K562 (cell line): ENCODE data around the gene IFI27L2. TPM values are rescaled to one million over a fixed set of nuclear protein-coding genes. Genes with fewer than 3 reads are reported as not detected.

Experiments used
- ATAC-seq: fragments of 200-7000 bp; cut with Tn5 transposase; 3 replicates; pipeline ENCODE4 v1.9.1; 2020; ENCODE audit warnings: moderate library complexity
- BruUV-seq: library from RNA; stranded (reverse); fragments of 400-500 nt; replicated peaks from 2 replicates; lab custom pipeline; 2021; lab: Mats Ljungman, UMichigan
- CTCF ChIA-PET: fragments of 300-600 bp; formaldehyde crosslinking; extraction: SDS; loops from one replicate; lab custom pipeline; 2021; ENCODE audit warnings: low intra/inter-chr PET ratio; lab: Yijun Ruan, JAX
- POLR2A ChIA-PET: fragments of 300-600, 350-650 bp; sonication (Branson Sonifier 250); formaldehyde crosslinking; extraction: SDS; loops from one replicate; lab custom pipeline; 2021; ENCODE audit warnings: antibody characterized with exemption, inconsistent platforms; lab: Yijun Ruan, JAX
- DNase-seq, 4 experiments: peaks; one replicate each; pipeline versions ENCODE4 v3.0.0 to v3.0.0-alpha.2; 2011 to 2018; ENCODE audit warnings: low spot score in 3 of 4, mixed read lengths in 3 of 4; ENCODE audit errors: extremely low read depth in 1 of 4
- FAIRE-seq: peaks from 2 replicates; lab custom pipeline; 2011; peaks lifted over from hg19 to GRCh38; lab: Jason Lieb, UNC
- H2AFZ ChIP-seq: 2 replicates; pipeline ENCODE4 v1.6.0; 2011; ENCODE audit warnings: low read depth, low read length, control low read depth, inconsistent platforms
- H3K27ac ChIP-seq: fragments of 200-600 bp; 3 replicates; pipeline ENCODE4 v1.8.0; 2011; ENCODE audit warnings: low read depth, mild to moderate bottlenecking, control low read depth, inconsistent platforms, low read length, moderate library complexity, mixed read lengths; ENCODE audit errors: extremely low read depth
- H3K27me3 ChIP-seq, 2 experiments: fragments of 300-600 bp in 1 of 2; 2 replicates in 1 of 2; 3 replicates in 1 of 2; pipeline versions ENCODE4 v1.6.0 to v1.8.0; 2011; ENCODE audit warnings: inconsistent platforms in 2 of 2, low read length in 2 of 2, mild to moderate bottlenecking in 1 of 2, mixed read lengths in 1 of 2, moderate library complexity in 1 of 2; ENCODE audit not compliant: control insufficient read depth in 2 of 2, insufficient read depth in 2 of 2
- H3K36me3 ChIP-seq: fragments of 300-600 bp; 3 replicates; pipeline ENCODE4 v1.8.0; 2011; ENCODE audit warnings: mild to moderate bottlenecking, low read length, inconsistent platforms; ENCODE audit not compliant: control insufficient read depth, insufficient read depth
- H3K4me1 ChIP-seq, 2 experiments: fragments of 200-600 bp in 1 of 2; replicated peaks in 1 of 2; 2 replicates in 1 of 2; 3 replicates in 1 of 2; pipeline versions ENCODE4 v1.5.1 to v1.8.0; 2011; ENCODE audit warnings: inconsistent platforms in 2 of 2, low read length in 2 of 2, mild to moderate bottlenecking in 1 of 2, mixed read lengths in 1 of 2, moderate library complexity in 1 of 2; ENCODE audit not compliant: control insufficient read depth in 2 of 2, insufficient read depth in 2 of 2
- H3K4me2 ChIP-seq: 2 replicates; pipeline ENCODE4 v1.6.1; 2011; ENCODE audit warnings: low read length, control low read depth, inconsistent platforms, mixed read lengths; ENCODE audit not compliant: insufficient read depth
- H3K4me3 ChIP-seq: fragments of 200-600 bp; sonication (generic), shearing (Covaris generic); 2 replicates; pipeline ENCODE4 v1.5.1; 2016; ENCODE audit warnings: control low read depth, inconsistent platforms
- H3K79me2 ChIP-seq: fragments of 200-600 bp; 3 replicates; pipeline ENCODE4 v1.8.0; 2011; ENCODE audit warnings: low read length, inconsistent platforms; ENCODE audit not compliant: control insufficient read depth, insufficient read depth
- H3K9ac ChIP-seq, 2 experiments: 2 replicates each; pipeline versions ENCODE4 v1.6.0 to v1.6.1; 2011; ENCODE audit warnings: low read depth in 2 of 2, low read length in 2 of 2, control low read depth in 1 of 2, inconsistent platforms in 1 of 2, mild to moderate bottlenecking in 1 of 2, mixed read lengths in 1 of 2; ENCODE audit not compliant: insufficient read depth in 1 of 2
- H3K9me1 ChIP-seq: one replicate; pipeline ENCODE4 v1.6.0; 2011; ENCODE audit warnings: inconsistent platforms, mild to moderate bottlenecking, low read length, moderate library complexity; ENCODE audit not compliant: control insufficient read depth, insufficient read depth
- H3K9me3 ChIP-seq: replicated peaks from 2 replicates; pipeline ENCODE4 v1.5.1; 2011; ENCODE audit warnings: low read depth, low read length, inconsistent platforms; ENCODE audit not compliant: control insufficient read depth, insufficient read depth
- H4K20me1 ChIP-seq: replicated peaks from 2 replicates; pipeline ENCODE4 v1.6.1; 2011; ENCODE audit warnings: low read length, inconsistent platforms, mixed read lengths; ENCODE audit not compliant: control insufficient read depth, insufficient read depth
- PTTG1 ChIP-seq: fragments of 450-650 bp; IDR thresholded peaks from 2 replicates; pipeline ENCODE4 v1.6.1; 2016; ENCODE audit warnings: low read depth, mild to moderate bottlenecking, missing genetic modification characterization, missing compliant biosample characterization
- ZBTB8A ChIP-seq: fragments of 450-650 bp; IDR thresholded peaks from 2 replicates; pipeline ENCODE4 v1.6.1; 2018; ENCODE audit warnings: mild to moderate bottlenecking, moderate library complexity; ENCODE audit not compliant: partially characterized antibody
- ZNF551 ChIP-seq: fragments of 250-450 bp; sonication (Bioruptor Pico); IDR thresholded peaks from 2 replicates; pipeline ENCODE4 v1.5.0; 2021; ENCODE audit warnings: mild to moderate bottlenecking, moderate library complexity
- ZNF668 ChIP-seq: fragments of 250-450 bp; sonication (Bioruptor Pico); IDR thresholded peaks from 2 replicates; pipeline ENCODE4 v1.8.0; 2022; ENCODE audit warnings: mild to moderate bottlenecking, inconsistent platforms
- WGBS: fragments of 100-300 bp; shearing (Covaris generic); methylation state at CpG from one replicate; pipeline ENCODE4 v1.1.6; 2016; ENCODE audit warnings: low coverage, mixed read lengths; ENCODE audit not compliant: insufficient coverage; ENCODE audit errors: missing lambda C conversion rate; 5-methylcytosine and 5-hydroxymethylcytosine counted together
- in situ Hi-C: fragments of 300-500 bp; cut with MboI; formaldehyde crosslinking; loops from 4 replicates; pipeline ENCODE4 v1.15.0; 2018; ENCODE audit warnings: inconsistent platforms, mixed read lengths
- intact Hi-C: fragments of 100-400 bp; cut with micrococcal nuclease; formaldehyde crosslinking; loops from 2 replicates; pipeline ENCODE4 v1.14.2; 2022
- polyA plus RNA-seq, 8 experiments: library from polyadenylated mRNA; depleted of rRNA in 4 of 8; stranded (reverse) in 5 of 8; unstranded in 3 of 8; fragments of >200 nt; fragmentation: Nextera tagmentation in 2 of 8; fragmentation: Illumina TruSeq in 1 of 8; extraction: Ambion mirVana in 2 of 8; extraction: Trizol in 1 of 8; gene quantifications; 2 replicates each; pipeline versions ENCODE4 v1.2.1 to v1.2.3, GENCODE V29; 2011 to 2014; ENCODE audit warnings: inconsistent platforms in 1 of 8, missing spikeins in 1 of 8
- total RNA-seq, 7 experiments: library from RNA; depleted of rRNA in 6 of 7; stranded (reverse); fragments of >200 nt in 6 of 7; fragmentation: Illumina TruSeq in 2 of 7; extraction: Trizol in 2 of 7; gene quantifications; 2 replicates each; pipeline versions ENCODE4 v1.2.1 to v1.2.3, GENCODE V29; 2011 to 2021; ENCODE audit warnings: low replicate concordance in 1 of 7
- TF ChIP-seq, protein P1 (sequence below): fragments of 450-650 bp; formaldehyde crosslinking; IDR thresholded peaks from 2 replicates; pipeline ENCODE4 v1.4.0; 2020; ENCODE audit warnings: mild to moderate bottlenecking, moderate library complexity
- TF ChIP-seq, protein P2 (sequence below): fragments of 450-650 bp; IDR thresholded peaks from 2 replicates; pipeline ENCODE4 v1.6.1; 2017; ENCODE audit warnings: antibody characterized with exemption, mild to moderate bottlenecking
- TF ChIP-seq, protein P3 (sequence below), 2 experiments: fragments of 200-800 bp in 1 of 2; sonication (Bioruptor generic) in 1 of 2; sonication (generic) in 1 of 2; formaldehyde crosslinking in 1 of 2; IDR thresholded peaks in 1 of 2; conservative IDR thresholded peaks in 1 of 2; 2 replicates each; pipeline versions ENCODE4 v1.5.0 to v1.6.1; 2016 to 2020; ENCODE audit warnings: missing compliant biosample characterization in 1 of 2, missing genetic modification characterization in 1 of 2, missing genetic modification reagents in 1 of 2
- TF ChIP-seq, protein P4 (sequence below), 2 experiments: fragments of 250-450 bp in 1 of 2; fragments of 450-650 bp in 1 of 2; sonication (Bioruptor Pico) in 1 of 2; IDR thresholded peaks; 2 replicates each; pipeline versions ENCODE4 v1.6.1 to v1.8.0; 2016 to 2021; ENCODE audit warnings: mild to moderate bottlenecking in 2 of 2, moderate library complexity in 2 of 2, missing compliant biosample characterization in 1 of 2, missing genetic modification characterization in 1 of 2
- TF ChIP-seq, protein P5 (sequence below): fragments of 250-450 bp; sonication (Bioruptor Pico); IDR thresholded peaks from 2 replicates; pipeline ENCODE4 v1.8.0; 2022; ENCODE audit warnings: moderate library complexity, mild to moderate bottlenecking, inconsistent platforms

Gene IFI27L2
- total and polyA plus RNA-seq, 9 of the 15 experiments (the other 6 are each of a cell fraction or from before 2014, with no cell fraction given): 1.0 to 9.3 (median 4.1) TPM

DNA sequence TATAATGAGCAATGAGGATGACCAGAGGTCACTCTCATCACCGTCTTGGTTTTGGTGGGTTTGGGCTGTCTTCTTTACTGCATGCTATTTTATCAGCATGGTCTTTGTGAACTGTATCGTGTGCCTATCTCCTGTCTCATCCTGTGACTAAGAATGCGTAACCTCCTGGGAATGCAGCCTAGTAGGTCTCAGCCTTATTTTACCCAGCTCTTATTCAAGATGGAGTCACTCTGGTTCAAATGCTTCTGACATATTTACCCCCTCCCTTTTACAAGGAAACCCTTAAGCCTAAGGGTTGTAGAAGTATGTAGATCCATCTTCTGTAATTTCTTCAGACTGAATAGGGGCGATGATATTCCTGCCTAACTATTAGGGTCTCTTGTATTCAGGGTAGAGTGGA, 39.9 kb downstream of the IFI27L2 start:
- CTCF ChIA-PET: no interaction called here
- no peak for ATAC-seq
- Histone ChIP-seq H3K4me3 (no peak overlapping the region), H3K4me1 (peaks cover 0 to 3% of the 10 kb centered on the region in 2 experiments; a peak in 2 of 5 replicates), H2AFZ (no peak overlapping the region), H3K27me3 (no peaks in the 10 kb centered on the region), H3K9me1 (no peaks in the 10 kb centered on the region), H3K9ac (no peak overlapping the region), H3K4me2 (no peak overlapping the region), H3K36me3 (no peaks in the 10 kb centered on the region), H3K27ac (no peak overlapping the region), H3K79me2 (peaks cover 7% of the 10 kb centered on the region; the same call in 2 of the 3 replicates), H4K20me1 (no peaks in the 10 kb centered on the region), H3K9me3 (no peaks in the 10 kb centered on the region; the same call in 1 of the 2 replicates)
- in situ Hi-C loops (no loop called here), intact Hi-C loops (no loop called here)
- WGBS: 55% methylated on average over 4 of the region's 4 CpGs
- POLR2A ChIA-PET: interaction anchor here (1.0 kb wide), 1 partner anchor 11 kb away, joined by 3 read pairs; no protein-coding TSS in a partner anchor
- no TSS peak for BruUV-seq
- DNase-seq: no peak
- FAIRE-seq: no peak
- TF ChIP-seq ZNF551 (no peak), PTTG1 (peak; percentile 79; the same call in 1 of the 2 replicates), ZNF668 (0 out of 2 replicates have a peak, but pooled peaks have one; percentile 53), ZBTB8A (no peak)
- TF ChIP-seq, protein P1, sequence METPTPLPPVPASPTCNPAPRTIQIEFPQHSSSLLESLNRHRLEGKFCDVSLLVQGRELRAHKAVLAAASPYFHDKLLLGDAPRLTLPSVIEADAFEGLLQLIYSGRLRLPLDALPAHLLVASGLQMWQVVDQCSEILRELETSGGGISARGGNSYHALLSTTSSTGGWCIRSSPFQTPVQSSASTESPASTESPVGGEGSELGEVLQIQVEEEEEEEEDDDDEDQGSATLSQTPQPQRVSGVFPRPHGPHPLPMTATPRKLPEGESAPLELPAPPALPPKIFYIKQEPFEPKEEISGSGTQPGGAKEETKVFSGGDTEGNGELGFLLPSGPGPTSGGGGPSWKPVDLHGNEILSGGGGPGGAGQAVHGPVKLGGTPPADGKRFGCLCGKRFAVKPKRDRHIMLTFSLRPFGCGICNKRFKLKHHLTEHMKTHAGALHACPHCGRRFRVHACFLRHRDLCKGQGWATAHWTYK (CRISPR knock-in tag): 0 out of 2 replicates have a peak, but pooled peaks have one; percentile 22
- TF ChIP-seq, protein P2, sequence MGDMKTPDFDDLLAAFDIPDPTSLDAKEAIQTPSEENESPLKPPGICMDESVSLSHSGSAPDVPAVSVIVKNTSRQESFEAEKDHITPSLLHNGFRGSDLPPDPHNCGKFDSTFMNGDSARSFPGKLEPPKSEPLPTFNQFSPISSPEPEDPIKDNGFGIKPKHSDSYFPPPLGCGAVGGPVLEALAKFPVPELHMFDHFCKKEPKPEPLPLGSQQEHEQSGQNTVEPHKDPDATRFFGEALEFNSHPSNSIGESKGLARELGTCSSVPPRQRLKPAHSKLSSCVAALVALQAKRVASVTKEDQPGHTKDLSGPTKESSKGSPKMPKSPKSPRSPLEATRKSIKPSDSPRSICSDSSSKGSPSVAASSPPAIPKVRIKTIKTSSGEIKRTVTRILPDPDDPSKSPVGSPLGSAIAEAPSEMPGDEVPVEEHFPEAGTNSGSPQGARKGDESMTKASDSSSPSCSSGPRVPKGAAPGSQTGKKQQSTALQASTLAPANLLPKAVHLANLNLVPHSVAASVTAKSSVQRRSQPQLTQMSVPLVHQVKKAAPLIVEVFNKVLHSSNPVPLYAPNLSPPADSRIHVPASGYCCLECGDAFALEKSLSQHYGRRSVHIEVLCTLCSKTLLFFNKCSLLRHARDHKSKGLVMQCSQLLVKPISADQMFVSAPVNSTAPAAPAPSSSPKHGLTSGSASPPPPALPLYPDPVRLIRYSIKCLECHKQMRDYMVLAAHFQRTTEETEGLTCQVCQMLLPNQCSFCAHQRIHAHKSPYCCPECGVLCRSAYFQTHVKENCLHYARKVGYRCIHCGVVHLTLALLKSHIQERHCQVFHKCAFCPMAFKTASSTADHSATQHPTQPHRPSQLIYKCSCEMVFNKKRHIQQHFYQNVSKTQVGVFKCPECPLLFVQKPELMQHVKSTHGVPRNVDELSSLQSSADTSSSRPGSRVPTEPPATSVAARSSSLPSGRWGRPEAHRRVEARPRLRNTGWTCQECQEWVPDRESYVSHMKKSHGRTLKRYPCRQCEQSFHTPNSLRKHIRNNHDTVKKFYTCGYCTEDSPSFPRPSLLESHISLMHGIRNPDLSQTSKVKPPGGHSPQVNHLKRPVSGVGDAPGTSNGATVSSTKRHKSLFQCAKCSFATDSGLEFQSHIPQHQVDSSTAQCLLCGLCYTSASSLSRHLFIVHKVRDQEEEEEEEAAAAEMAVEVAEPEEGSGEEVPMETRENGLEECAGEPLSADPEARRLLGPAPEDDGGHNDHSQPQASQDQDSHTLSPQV: peak; percentile 90
- TF ChIP-seq, protein P3, sequence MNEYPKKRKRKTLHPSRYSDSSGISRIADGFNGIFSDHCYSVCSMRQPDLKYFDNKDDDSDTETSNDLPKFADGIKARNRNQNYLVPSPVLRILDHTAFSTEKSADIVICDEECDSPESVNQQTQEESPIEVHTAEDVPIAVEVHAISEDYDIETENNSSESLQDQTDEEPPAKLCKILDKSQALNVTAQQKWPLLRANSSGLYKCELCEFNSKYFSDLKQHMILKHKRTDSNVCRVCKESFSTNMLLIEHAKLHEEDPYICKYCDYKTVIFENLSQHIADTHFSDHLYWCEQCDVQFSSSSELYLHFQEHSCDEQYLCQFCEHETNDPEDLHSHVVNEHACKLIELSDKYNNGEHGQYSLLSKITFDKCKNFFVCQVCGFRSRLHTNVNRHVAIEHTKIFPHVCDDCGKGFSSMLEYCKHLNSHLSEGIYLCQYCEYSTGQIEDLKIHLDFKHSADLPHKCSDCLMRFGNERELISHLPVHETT (CRISPR knock-in tag; conservative IDR thresholded peaks at IDR 0.05 in 1 of 2, IDR thresholded peaks at IDR 0.05 in 1 of 2): peak in 1 of 2 experiments; percentile 52; a peak in 1 of 4 replicates
- TF ChIP-seq, protein P4, sequence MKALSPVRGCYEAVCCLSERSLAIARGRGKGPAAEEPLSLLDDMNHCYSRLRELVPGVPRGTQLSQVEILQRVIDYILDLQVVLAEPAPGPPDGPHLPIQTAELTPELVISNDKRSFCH (CRISPR knock-in tag; IDR thresholded peaks at IDR 0.05): no peak
- TF ChIP-seq, protein P4 (tag; IDR thresholded peaks at IDR 0.05): 0 out of 2 replicates have a peak, but pooled peaks have one; percentile 30
- TF ChIP-seq, protein P5, sequence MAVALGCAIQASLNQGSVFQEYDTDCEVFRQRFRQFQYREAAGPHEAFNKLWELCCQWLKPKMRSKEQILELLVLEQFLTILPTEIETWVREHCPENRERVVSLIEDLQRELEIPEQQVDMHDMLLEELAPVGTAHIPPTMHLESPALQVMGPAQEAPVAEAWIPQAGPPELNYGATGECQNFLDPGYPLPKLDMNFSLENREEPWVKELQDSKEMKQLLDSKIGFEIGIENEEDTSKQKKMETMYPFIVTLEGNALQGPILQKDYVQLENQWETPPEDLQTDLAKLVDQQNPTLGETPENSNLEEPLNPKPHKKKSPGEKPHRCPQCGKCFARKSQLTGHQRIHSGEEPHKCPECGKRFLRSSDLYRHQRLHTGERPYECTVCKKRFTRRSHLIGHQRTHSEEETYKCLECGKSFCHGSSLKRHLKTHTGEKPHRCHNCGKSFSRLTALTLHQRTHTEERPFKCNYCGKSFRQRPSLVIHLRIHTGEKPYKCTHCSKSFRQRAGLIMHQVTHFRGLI (CRISPR knock-in tag): no peak
